Renal cortex interstitium (tissue), 11 donors: Measurements from ENCODE around the gene SCN9A. TPM values are rescaled to one million over a fixed set of nuclear protein-coding genes. Genes with fewer than 3 reads are reported as not detected.

ENCODE experiments used
- DNase-seq, 11 donors: peaks; one replicate each; pipeline ENCODE4 v3.0.0-alpha.2; 2013; ENCODE audit warnings: low read depth in 9 of 11, low spot score in 4 of 11; ENCODE audit errors: extremely low read depth in 1 of 11
- polyA plus RNA-seq, 3 donors: library from polyadenylated mRNA; unstranded; fragments of 120-200 nt; gene quantifications; one replicate each; pipeline ENCODE4 v1.2.1, GENCODE V29; 2013; ENCODE audit not compliant: insufficient read length in 3 of 3

The SCN9A gene
- polyA plus RNA-seq, 3 donors: 1.3 to 2.0 (median 1.8) TPM

GRCh38 chr2:166154685-166155338 lies 220.9 kb downstream of the SCN9A start:
- DNase-seq: no peak

GRCh38 chr2:166152064-166152463 lies 223.7 kb downstream of the SCN9A start:
- no peak for DNase-seq

- no peak for DNase-seq
These were observed 227.0 kb downstream of the SCN9A start for GRCh38 chr2:166148500-166149400.

GRCh38 chr2:166147883-166148282 lies 227.9 kb downstream of the SCN9A start:
- no peak for DNase-seq

Other genes with a start within 250 kb of the SCN9A start
- gene SCN1A, start 247.9 kb downstream of the SCN9A start, polyA plus RNA-seq: under 1 TPM; 0.17 to 0.39 (median 0.24) TPM
- gene SCN7A, start 118.3 kb upstream of the SCN9A start, polyA plus RNA-seq: 10 to 100 TPM in 2 of 3 donors, 1 to 10 TPM in 1; 9.7 to 15.3 (median 14.4) TPM